ENCODE data around the gene DCST2. TPM values are rescaled to one million over a fixed set of nuclear protein-coding genes. Genes with fewer than 3 reads are reported as not detected.

The DCST2 gene
- 5.5 TPM for total RNA-seq

DNA sequence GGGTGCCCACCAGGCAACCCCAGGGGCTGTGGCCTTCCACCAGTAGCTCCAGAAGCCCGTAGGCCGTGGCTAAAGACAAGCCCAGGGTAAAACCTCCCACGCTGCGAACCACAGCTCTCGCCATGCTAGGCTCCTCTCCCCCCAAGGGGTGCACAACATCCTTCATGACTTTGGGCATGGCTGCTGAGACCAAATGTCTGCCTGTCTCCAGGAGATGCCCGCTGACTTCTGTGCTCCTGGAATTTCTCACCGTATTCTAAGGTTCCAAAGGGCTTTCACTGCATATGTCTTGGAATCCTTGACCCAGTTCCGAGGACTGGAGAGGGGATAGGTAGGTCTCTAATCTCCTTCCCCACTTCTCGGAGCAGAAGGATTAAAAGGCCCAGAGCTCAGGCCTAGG is at the start of gene DCST2, which contains the start of gene DCST1:
Gene DCST2, minus strand, starts transcription at position 258 of the 400 bp plus-strand sequence. Its CDS starts 80 bp downstream, at position 178.
Gene DCST1, plus strand, starts transcription at position 301 of the 400 bp plus-strand sequence. CDS start 213 bp downstream, outside the sequence.
- intact Hi-C loops (cut with DNase I), result loop anchor here (10.0 kb wide), 1 partner anchor 939 kb away; no protein-coding TSS in a partner anchor
- ATAC-seq (no peak), DNase-seq (ENCODE audit: low spot score) (no peak)

GRCh38 chr1:155083052-155083541 is 49.5 kb upstream of the DCST2 start:
- ATAC-seq (no peak), DNase-seq (ENCODE audit: low spot score) (no peak)
- intact Hi-C loops (cut with DNase I), result no loop called here

DNA sequence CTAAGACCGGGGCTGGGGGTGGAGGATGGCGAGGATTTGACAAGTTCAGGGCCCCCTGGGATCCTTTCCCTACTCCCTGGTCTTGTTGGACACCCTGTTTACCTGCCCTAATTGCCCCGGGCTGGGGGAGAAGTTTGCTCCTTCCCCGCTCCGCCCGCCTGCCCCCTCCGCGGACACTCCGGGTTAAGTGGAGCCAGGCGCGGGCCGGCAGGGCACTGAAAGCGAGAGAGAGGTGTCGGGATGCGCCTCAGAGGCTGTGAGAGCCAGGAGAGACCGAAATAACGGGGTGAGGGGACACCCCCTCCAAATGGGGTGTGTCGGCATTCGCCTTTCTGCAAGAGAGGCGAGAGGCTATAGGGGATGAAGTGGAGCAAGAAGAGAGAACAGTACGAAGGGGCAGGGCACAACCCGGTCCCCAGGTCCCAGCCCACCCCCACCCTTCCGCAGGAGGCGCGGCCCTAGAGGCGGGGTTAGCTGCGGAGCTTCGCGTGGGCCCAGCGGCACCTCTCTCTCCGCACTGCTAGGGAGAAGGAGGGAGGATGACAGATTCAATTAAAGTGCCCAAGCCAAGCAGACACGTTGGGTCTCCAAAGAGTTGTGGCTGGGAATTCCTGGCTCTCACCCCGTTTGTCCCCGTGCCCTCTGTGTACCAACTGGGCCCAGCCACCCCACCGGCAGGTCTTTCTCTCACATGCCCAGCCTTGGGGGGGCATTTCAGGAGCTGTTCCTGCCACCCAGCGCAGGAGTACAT is 48.9 kb upstream of the DCST2 start:
- ATAC-seq (no peak), DNase-seq (ENCODE audit: low spot score) (no peak)
- intact Hi-C loops (cut with DNase I), result no loop called here

GRCh38 chr1:155081472-155082300 is 48.1 kb upstream of the DCST2 start:
- intact Hi-C loops (cut with DNase I), result no loop called here
- no peak for ATAC-seq
- no peak for DNase-seq (ENCODE audit: low spot score)

DNA sequence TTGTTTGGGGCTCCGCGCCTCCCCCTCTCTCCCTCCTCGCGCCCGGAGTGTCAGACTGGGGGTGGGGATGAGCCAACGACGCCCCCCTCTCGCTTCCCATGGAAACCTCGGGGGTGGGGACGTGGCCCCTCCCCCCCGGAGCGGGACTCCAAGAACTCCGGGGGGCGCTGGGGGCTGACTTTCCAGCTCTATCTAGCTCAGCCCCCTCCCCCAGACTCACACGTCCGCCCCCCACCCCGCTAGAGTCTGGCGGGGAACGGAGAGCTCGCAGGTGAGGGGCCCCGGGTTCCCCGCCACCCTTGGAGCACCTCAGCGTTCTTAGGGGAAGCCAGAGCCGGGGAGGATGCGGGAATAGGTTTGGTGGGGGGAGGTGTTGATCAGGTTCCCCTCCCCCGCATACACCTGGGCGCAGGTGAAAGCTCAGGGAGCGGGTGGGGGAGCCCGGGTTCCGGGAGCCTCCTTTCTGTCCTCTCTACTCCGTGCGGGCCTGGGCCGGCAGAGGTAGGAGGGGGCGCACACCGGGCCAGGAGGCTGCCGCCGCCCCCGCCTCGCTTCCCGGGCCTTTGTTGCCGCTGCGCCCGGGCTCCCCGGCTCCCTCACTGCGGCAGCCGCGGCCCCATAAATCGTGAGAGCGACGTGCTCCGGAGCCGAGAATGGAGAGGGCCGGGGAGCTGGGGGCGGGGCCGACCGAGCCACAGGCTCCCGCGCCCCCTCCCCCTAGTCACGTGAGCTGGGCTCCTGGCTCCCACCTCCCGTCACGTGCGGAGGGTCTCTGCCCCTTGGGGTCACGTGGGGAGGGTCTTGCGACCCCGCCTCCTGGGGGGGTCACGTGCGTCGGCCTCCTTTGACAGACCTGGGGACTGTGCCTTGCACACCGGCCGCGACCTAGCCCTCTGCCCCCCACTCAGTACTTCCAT is 47.0 kb upstream of the DCST2 start:
- ATAC-seq, result no peak
- DNase-seq (ENCODE audit: low spot score), result no peak
- intact Hi-C loops (cut with DNase I), result no loop called here

DNA sequence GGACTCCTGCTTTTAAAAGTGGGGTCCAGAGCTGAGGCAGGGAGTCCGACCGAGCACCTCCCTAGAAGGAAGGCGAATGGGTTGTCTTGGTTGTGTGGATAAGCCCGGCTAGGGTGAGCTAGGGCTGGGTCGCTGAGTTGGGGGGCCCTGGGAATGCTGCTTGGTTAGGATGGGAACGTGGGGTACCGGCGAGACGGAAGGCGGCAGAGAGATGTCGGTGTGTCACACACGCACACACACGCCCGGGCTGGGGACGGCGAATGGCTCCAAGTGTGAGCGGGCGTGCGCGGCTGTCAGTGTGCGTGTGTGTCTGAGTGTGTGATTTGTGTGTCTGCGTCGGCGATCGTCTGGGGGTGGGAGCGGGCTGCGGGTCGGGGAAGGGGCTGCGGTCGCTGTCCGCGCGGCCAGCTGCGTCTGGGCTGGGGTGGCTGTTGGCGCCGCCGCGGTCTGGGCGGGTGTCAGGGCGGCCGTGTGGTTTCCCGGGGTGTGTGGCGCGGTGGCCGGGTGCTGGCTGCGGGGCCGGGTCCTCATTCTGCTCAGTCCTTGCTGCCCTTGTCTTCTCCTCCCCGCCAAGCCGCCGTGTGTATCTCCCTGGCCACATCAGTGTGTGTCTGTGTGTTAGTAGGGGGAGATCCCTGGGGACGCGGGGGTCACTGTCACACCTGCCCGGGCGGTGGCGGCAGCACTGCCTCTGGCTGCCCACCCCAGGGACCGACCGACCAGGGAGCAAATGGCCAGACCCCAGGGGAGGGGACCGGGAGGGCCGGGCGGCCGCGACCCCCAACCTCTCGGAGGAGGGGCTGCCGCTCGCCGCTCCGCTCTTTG is 46.1 kb upstream of the DCST2 start:
- ATAC-seq (no peak), DNase-seq (ENCODE audit: low spot score) (no peak)
- intact Hi-C loops (cut with DNase I), result no loop called here

- no peak for ATAC-seq
- intact Hi-C loops (cut with DNase I), result no loop called here
Observed at GRCh38 chr1:155079210-155079486, 45.6 kb upstream of the DCST2 start.

GRCh38 chr1:155078469-155079209 is 45.1 kb upstream of the DCST2 start, which contains the start of gene EFNA3:
EFNA3 (plus strand) TSS chr1:155078837; CDS start chr1:155078942, 105 bp downstream.
- DNase-seq (ENCODE audit: low spot score) (peak; percentile 89), ATAC-seq (peak; percentile 84)
- intact Hi-C loops (cut with DNase I), result no loop called here

More at GRCh38 chr1:155079210-155079486, 45.6 kb upstream of the DCST2 start:
- DNase-seq (ENCODE audit: low spot score), result no peak

- ATAC-seq, result no peak
- intact Hi-C loops (cut with DNase I), result no loop called here
- DNase-seq (ENCODE audit: low spot score), result no peak
Observed at GRCh38 chr1:155077758-155078445, 44.3 kb upstream of the DCST2 start.

- no peak for ATAC-seq
Observed at GRCh38 chr1:155077346-155077745, 43.8 kb upstream of the DCST2 start.

GRCh38 chr1:155076371-155076770 is 42.8 kb upstream of the DCST2 start:
- DNase-seq (ENCODE audit: low spot score) (no peak), ATAC-seq (no peak)
- intact Hi-C loops (cut with DNase I), result no loop called here

More at GRCh38 chr1:155077346-155077745, 43.8 kb upstream of the DCST2 start:
- intact Hi-C loops (cut with DNase I), result no loop called here
- no peak for DNase-seq (ENCODE audit: low spot score)

GRCh38 chr1:155075535-155075934 is 42.0 kb upstream of the DCST2 start:
- intact Hi-C loops (cut with DNase I), result no loop called here
- DNase-seq (ENCODE audit: low spot score) (no peak), ATAC-seq (no peak)

DNA sequence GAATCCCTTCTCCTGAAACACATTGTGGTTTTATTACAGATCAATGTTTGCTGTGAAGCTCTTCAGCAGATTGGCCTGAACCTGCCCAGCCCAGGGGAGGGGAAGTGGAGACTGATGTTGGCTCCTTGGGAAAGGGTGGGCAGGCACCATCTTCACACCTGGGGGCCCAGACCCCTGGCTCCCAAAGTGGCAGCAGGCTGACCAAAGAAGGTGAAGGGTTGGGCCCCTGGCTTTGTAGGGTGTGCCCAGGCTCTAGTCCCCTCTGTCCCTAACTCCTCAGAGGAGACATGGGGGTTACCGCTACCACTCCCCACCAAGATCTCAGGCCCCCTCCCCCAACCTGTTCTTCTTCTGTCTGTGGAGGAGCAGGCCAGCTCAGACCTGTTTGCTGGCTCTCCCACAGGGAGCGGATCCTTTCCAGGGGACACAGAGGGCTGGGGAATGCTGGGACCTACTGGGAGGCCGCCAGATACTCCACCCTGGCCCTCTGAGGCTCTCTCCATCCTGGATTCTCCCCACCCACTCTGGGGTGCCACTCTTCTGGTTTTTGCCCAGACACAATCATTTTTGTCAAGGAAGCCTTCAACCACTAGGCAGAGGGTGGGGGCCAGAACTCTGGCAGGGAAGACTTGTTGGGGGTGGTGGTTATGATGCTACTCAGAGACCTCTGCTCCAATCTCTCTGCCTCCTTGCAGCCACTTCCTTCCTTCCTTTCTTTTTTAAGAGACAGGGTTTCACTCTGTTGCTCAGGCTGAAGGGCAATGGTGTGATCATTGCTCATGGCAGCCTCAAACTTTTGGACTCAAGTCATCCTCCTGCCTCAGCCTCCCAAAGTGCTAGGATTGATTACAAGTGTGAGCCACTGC is 40.0 kb upstream of the DCST2 start:
- intact Hi-C loops (cut with DNase I), result no loop called here
- ATAC-seq (no peak), DNase-seq (ENCODE audit: low spot score) (peak; percentile 46)

DNA sequence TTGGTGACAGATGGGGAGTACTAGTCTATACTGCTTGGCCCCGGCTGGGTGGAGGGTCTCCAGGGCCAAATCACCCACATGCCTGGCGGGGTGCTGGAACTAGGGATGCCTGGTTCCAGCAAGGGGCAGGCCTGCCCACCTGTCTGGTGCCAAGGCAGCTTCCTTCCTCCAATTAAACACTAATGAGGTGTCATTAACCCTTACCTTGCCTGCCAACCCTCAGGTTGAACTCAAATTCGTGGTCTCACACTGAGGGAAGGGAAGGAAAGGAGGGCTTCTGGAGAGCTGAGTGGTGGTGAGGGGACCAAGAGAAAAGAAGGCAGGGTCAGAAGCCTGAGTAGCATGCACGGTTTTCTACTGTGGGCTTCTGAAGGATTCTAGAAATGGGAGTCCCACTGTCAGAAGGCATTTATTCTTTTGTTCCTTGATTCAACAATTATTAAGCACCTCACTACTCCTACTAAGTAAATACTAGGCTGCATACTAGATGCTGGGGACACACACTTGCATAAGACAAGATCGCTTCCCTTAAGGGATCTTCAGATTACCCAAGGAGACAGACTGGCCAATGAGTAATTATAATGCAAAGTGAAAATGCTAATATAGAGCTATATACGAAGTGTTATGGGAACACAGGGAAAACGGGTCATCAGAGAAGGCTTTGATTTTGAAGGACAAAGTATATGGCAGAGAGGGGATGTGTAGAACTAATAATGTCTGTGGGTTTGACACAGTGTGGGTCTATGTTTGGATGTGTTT is 39.1 kb upstream of the DCST2 start:
- ATAC-seq (no peak), DNase-seq (ENCODE audit: low spot score) (no peak)
- intact Hi-C loops (cut with DNase I), result no loop called here

DNA sequence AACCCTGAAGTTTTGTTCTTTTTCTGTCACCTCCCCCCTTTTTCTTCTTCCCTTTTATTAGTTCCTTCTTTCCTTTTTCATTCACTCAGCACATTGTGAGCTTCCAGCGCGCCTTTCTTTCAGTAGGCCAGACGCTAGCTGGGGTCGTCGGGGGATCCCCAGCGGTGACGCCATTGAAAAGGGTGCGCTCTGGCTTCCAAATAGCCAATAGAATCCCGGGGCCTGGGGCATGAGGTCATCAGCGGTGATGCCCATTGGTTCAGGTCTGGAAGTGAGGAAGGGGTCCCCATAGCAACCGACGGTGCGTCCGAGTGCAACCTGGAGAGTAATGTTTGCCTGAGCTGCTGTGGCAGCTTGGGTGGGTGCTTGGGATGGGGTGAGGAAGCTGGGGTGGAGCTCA is 38.1 kb upstream of the DCST2 start:
- ATAC-seq, result no peak
- intact Hi-C loops (cut with DNase I), result no loop called here
- DNase-seq (ENCODE audit: low spot score), result no peak

Measured in sciatic nerve (tissue), 2 donors.